ENCODE data around the gene CPHXL2. TPM values are rescaled to one million over a fixed set of nuclear protein-coding genes. Genes with fewer than 3 reads are reported as not detected.

Gene CPHXL2
- total RNA-seq, 2 donors from 2014 or later, result not detected

GRCh38 chr16:75682308-75682707 lies 5.5 kb upstream of the CPHXL2 start:
- Histone ChIP-seq H3K4me3 (no peak overlapping the region), H3K36me3 (no peaks in the 10 kb centered on the region), H3K9me3 (no peaks in the 10 kb centered on the region), H3K27me3 (no peaks in the 10 kb centered on the region), H3K9ac (ENCODE audit: low read depth in 2 of 2, low read length in 2 of 2) (no peak overlapping the region), H3K4me1 (no peaks in the 10 kb centered on the region), H3K27ac (no peak overlapping the region)
- no peak for DNase-seq
- TF ChIP-seq CTCF (IDR thresholded peaks at IDR 0.05), result no peak
- intact Hi-C loops (cut with DNase I), result no loop called here

GRCh38 chr16:75679366-75679765 lies 2.6 kb upstream of the CPHXL2 start:
- no peak overlapping the region for H3K9ac ChIP-seq (ENCODE audit: low read depth in 2 of 2, low read length in 2 of 2)
- H3K36me3 ChIP-seq, result no peaks in the 10 kb centered on the region
- DNase-seq, result no peak
- no peak overlapping the region for H3K27ac ChIP-seq
- no peak for TF ChIP-seq CTCF (IDR thresholded peaks at IDR 0.05)
- H3K9me3 ChIP-seq, result no peaks in the 10 kb centered on the region
- intact Hi-C loops (cut with DNase I), result no loop called here
- no peaks in the 10 kb centered on the region for H3K4me1 ChIP-seq
- no peak overlapping the region for H3K4me3 ChIP-seq
- H3K27me3 ChIP-seq, result no peaks in the 10 kb centered on the region

- Histone ChIP-seq H3K4me1 (no peaks in the 10 kb centered on the region), H3K27me3 (no peaks in the 10 kb centered on the region), H3K9me3 (no peaks in the 10 kb centered on the region), H3K4me3 (no peak overlapping the region), H3K27ac (no peak overlapping the region), H3K9ac (ENCODE audit: low read depth in 2 of 2, low read length in 2 of 2) (no peak overlapping the region), H3K36me3 (no peaks in the 10 kb centered on the region)
- intact Hi-C loops (cut with DNase I), result no loop called here
- no peak for TF ChIP-seq CTCF (IDR thresholded peaks at IDR 0.05)
- DNase-seq, result no peak
These were observed 9.3 kb downstream of the CPHXL2 start for GRCh38 chr16:75667503-75667902.

GRCh38 chr16:75660726-75661302 lies 16.0 kb downstream of the CPHXL2 start:
- H3K4me3 ChIP-seq, result no peak overlapping the region
- intact Hi-C loops (cut with DNase I), result no loop called here
- DNase-seq, result no peak
- H3K36me3 ChIP-seq, result peaks cover 5% of the 10 kb centered on the region
- TF ChIP-seq CTCF (IDR thresholded peaks at IDR 0.05), result no peak
- H3K9me3 ChIP-seq, result no peaks in the 10 kb centered on the region
- H3K27ac ChIP-seq, result no peak overlapping the region
- no peaks in the 10 kb centered on the region for H3K4me1 ChIP-seq
- no peak overlapping the region for H3K9ac ChIP-seq (ENCODE audit: low read depth in 2 of 2, low read length in 2 of 2)
- H3K27me3 ChIP-seq, result no peaks in the 10 kb centered on the region

- Histone ChIP-seq H3K4me3 (no peak overlapping the region), H3K36me3 (peaks cover 10% of the 10 kb centered on the region), H3K27me3 (no peaks in the 10 kb centered on the region), H3K9ac (ENCODE audit: low read depth in 2 of 2, low read length in 2 of 2) (no peak overlapping the region), H3K4me1 (no peaks in the 10 kb centered on the region), H3K27ac (no peak overlapping the region), H3K9me3 (no peaks in the 10 kb centered on the region)
- no peak for TF ChIP-seq CTCF (IDR thresholded peaks at IDR 0.05)
- no peak for DNase-seq
- intact Hi-C loops (cut with DNase I), result no loop called here
These were observed 16.5 kb downstream of the CPHXL2 start for GRCh38 chr16:75660321-75660720.

Data from colonic mucosa (tissue), 4 donors.